ENCODE measurements around the gene ZNF593OS. TPM values are rescaled to one million over a fixed set of nuclear protein-coding genes. Genes with fewer than 3 reads are reported as not detected.
A peak's percentile ranks its signal among the peaks of the same experiment; 100 is the strongest.

ZNF593OS gene
- total and polyA plus RNA-seq, 2 of the 8 experiments (the other 6 are each of a cell fraction or from before 2014, with no cell fraction given) = not detected

DNA sequence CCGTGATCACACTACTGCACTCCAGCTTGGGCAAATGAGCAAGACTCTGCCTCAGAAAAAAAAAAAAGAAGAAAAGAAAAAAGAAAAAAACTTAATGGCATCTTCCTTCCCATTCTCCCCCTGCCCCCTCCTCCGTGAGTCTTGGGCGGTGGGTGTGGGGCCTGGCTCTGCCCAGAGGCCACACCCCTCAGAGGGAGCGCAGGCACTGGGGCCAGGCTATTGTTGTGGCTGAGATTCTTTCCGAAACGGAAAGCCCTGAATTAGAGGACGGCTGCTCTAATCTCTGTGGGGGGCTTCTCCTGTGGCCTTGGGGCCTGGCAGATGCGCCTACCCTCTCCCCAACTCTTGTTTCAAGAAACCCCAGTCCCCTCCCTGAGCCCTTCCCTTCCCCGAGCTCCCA lies 16.9 kb downstream of the ZNF593OS start:
- Histone ChIP-seq H2AFZ (ENCODE audit: low read length) (no peak overlapping the region), H4K91ac (replicated peaks; ENCODE audit: insufficient read length, low read length) (no peak overlapping the region), H3K27ac (ENCODE audit: low read depth, low read length) (no peak overlapping the region), H3K23me2 (ENCODE audit: low read depth, low read length) (peaks cover 10% of the 10 kb centered on the region), H3K23ac (ENCODE audit: insufficient read length) (no peak overlapping the region), H2BK120ac (replicated peaks; ENCODE audit: low read depth, low read length) (no peak overlapping the region), H4K8ac (ENCODE audit: extremely low read depth, insufficient read depth, low read length) (no peak overlapping the region), H3K4me2 (ENCODE audit: insufficient read depth in 1 of 2, low read depth in 2 of 2, low read length in 2 of 2) (peak overlapping the region; percentile 74 to 80), H3K4ac (replicated peaks; ENCODE audit: insufficient read length, low read depth, low read length) (no peak overlapping the region), H4K20me1 (replicated peaks in 1 of 2; ENCODE audit: control insufficient read depth in 1 of 2, insufficient read depth in 2 of 2, low read length in 2 of 2) (peaks cover 10 to 11% of the 10 kb centered on the region in 2 experiments), H3K36me3 (ENCODE audit: control insufficient read depth in 2 of 4, insufficient read depth in 4 of 4, low read length in 3 of 4) (no peaks in the 10 kb centered on the region), H3K27me3 (replicated peaks in 1 of 4; ENCODE audit: control insufficient read depth in 3 of 4, extremely low read depth in 1 of 4, insufficient read depth in 3 of 4, low read length in 3 of 4) (peaks cover 25 to 79% (median 62%) of the 10 kb centered on the region in 4 experiments), H3K56ac (replicated peaks; ENCODE audit: insufficient read length, low read depth, low read length) (no peak overlapping the region), H3K9me3 (ENCODE audit: insufficient read depth in 2 of 2, low read depth in 1 of 2, low read length in 1 of 2) (no peaks in the 10 kb centered on the region), H2AK5ac (ENCODE audit: low read depth, low read length) (no peak overlapping the region), H3K4me3 (ENCODE audit: extremely low read depth in 1 of 4, insufficient read depth in 2 of 4, low read depth in 3 of 4, low read length in 4 of 4) (peak overlapping the region; percentile 6 to 52 (median 13); a peak in 5 of 8 replicates), H4K5ac (ENCODE audit: insufficient read length, low read depth, low read length) (no peak overlapping the region), H3K14ac (ENCODE audit: insufficient read length) (no peak overlapping the region), H2BK15ac (ENCODE audit: low read length) (no peak overlapping the region), H2BK20ac (ENCODE audit: low read length) (no peak overlapping the region), H3K18ac (ENCODE audit: extremely low read depth, low read length) (no peak overlapping the region), H3K79me2 (ENCODE audit: control insufficient read depth in 1 of 2, insufficient read depth in 2 of 2, low read length in 2 of 2) (no peaks in the 10 kb centered on the region), H2BK12ac (ENCODE audit: low read depth, low read length) (no peak overlapping the region), H2BK5ac (ENCODE audit: low read depth, low read length) (no peak overlapping the region), H3K79me1 (ENCODE audit: low read depth, low read length) (no peaks in the 10 kb centered on the region), H3K4me1 (replicated peaks in 1 of 4; ENCODE audit: control insufficient read depth in 3 of 4, insufficient read depth in 4 of 4, low read length in 3 of 4) (peaks cover 14 to 40% (median 28%) of the 10 kb centered on the region in 4 experiments), H3K9ac (replicated peaks in 1 of 4; ENCODE audit: extremely low read depth in 1 of 4, low read depth in 3 of 4, low read length in 3 of 4) (no peak overlapping the region)
- FAIRE-seq (no peak), DNase-seq (ENCODE audit: low read depth in 1 of 2, low spot score in 2 of 2) (peak in 1 of 2 experiments; percentile 72)
- WGBS, 2 experiments (ENCODE audit: extremely low coverage in 1 of 2, insufficient coverage in 1 of 2, insufficient read length in 1 of 2, insufficient replicate concordance in 2 of 2, low coverage in 1 of 2, low lambda C conversion rate in 2 of 2, missing lambda C conversion rate in 1 of 2) = 1% methylated on average over 8 of the region's 9 CpGs; no CpG with 5 or more reads in 1 of the 2 experiments
- ChIA-PET CTCF (ENCODE audit: partially characterized antibody) (interaction anchor here (0.5 to 6.0 kb wide), 8 partner anchors 11 to 655 kb away, joined by 3 to 47 read pairs (median 6); partner anchors contain the start of genes C1orf232, CEP85 and ZNF593), POLR2A (ENCODE audit: partially characterized antibody) (interaction anchor here (0.9 to 2.5 kb wide), 5 partner anchors 9 to 255 kb away, joined by 3 to 6 read pairs (median 3); partner anchors contain the start of genes LIN28A, PDIK1L and ZNF593)
- TF ChIP-seq TCF12 (IDR thresholded peaks at IDR 0.05; ENCODE audit: low read depth, low read length) (peak; percentile 94), MAFK (IDR thresholded peaks at IDR 0.05; ENCODE audit: low read depth, low read length) (no peak), POLR2AphosphoS5 (IDR thresholded peaks at IDR 0.05; ENCODE audit: low read depth, low read length) (peak; percentile 67; the same call in 1 of the 2 replicates)

All from H1 (cell line).